Ascending aorta (tissue), 2 donors: Measurements from ENCODE around the gene INTS2. TPM values are rescaled to one million over a fixed set of nuclear protein-coding genes. Genes with fewer than 3 reads are reported as not detected.

Source experiments
- DNase-seq, 2 donors: peaks; one replicate each; pipeline ENCODE4 v3.0.0-alpha.2; 2019; ENCODE audit warnings: low spot score in 2 of 2
- H3K27ac ChIP-seq, 2 donors: fragments of 200-600 bp; sonication (generic); one replicate each; pipeline ENCODE4 v1.5.1; 2016 to 2017; ENCODE audit warnings: mild to moderate bottlenecking in 1 of 2
- H3K27me3 ChIP-seq: fragments of 200-600 bp; sonication (generic); one replicate; pipeline ENCODE4 v1.5.1; 2017
- H3K36me3 ChIP-seq, 2 donors: fragments of 200-600 bp; sonication (generic); one replicate each; pipeline ENCODE4 v1.5.1; 2016
- H3K4me1 ChIP-seq, 2 donors: fragments of 200-600 bp; sonication (generic); one replicate each; pipeline ENCODE4 v1.5.1; 2016 to 2017; ENCODE audit warnings: mild to moderate bottlenecking in 1 of 2
- H3K4me3 ChIP-seq, 2 donors: fragments of 200-600 bp; sonication (generic); one replicate each; pipeline ENCODE4 v1.5.1; 2016 to 2017; ENCODE audit warnings: mild to moderate bottlenecking in 1 of 2
- H3K9me3 ChIP-seq, 2 donors: fragments of 200-600 bp; sonication (generic); one replicate each; pipeline ENCODE4 v1.5.1; 2016
- CTCF ChIP-seq, 3 experiments: fragments of 200-600 bp in 2 of 3; fragments of 450-650 bp in 1 of 3; sonication (generic) in 2 of 3; IDR thresholded peaks; one replicate each; pipeline ENCODE4 v1.5.1; 2016 to 2019; ENCODE audit warnings: antibody characterized with exemption in 3 of 3, mild to moderate bottlenecking in 1 of 3, moderate library complexity in 1 of 3
- intact Hi-C: fragments of 100-400 bp; cut with DNase I; formaldehyde crosslinking; loops from one replicate; pipeline ENCODE4 v1.15.1; 2023
- total RNA-seq: library from RNA; depleted of rRNA; stranded (reverse); fragments of >200 nt; gene quantifications from one replicate; pipeline ENCODE4 v1.1.0, GENCODE V29; 2016

The INTS2 gene
- total RNA-seq, 1 donor from 2014 or later: 2.2 TPM

DNA sequence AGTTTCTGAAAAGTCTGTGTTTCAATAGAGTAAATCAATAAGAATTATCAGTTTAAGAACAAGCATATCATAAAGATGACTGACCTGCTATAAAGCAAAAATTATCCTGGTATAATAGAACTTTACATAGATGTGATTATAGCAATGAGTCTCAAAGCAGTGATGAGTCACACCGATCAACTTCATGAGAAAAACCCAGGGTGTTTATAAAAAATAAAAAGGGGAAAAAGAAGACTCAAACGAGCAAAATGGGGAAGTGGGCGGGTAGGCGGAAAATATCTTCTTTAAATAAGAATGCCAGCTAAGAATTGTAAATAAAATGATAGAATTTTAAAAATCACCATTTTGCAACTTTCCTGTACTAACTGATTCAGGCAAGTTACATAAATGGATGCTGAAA, 111.2 kb downstream of the INTS2 start:
- no peak for DNase-seq
- Histone ChIP-seq H3K9me3 (no peaks in the 10 kb centered on the region), H3K4me1 (no peaks in the 10 kb centered on the region), H3K36me3 (no peaks in the 10 kb centered on the region), H3K4me3 (no peak overlapping the region), H3K27me3 (no peaks in the 10 kb centered on the region), H3K27ac (no peak overlapping the region)
- TF ChIP-seq CTCF (IDR thresholded peaks at IDR 0.05): no peak
- intact Hi-C loops: no loop called here

- Histone ChIP-seq H3K9me3 (no peaks in the 10 kb centered on the region), H3K4me1 (no peaks in the 10 kb centered on the region), H3K36me3 (no peaks in the 10 kb centered on the region), H3K27ac (no peak overlapping the region), H3K4me3 (no peak overlapping the region), H3K27me3 (no peaks in the 10 kb centered on the region)
- no peak for TF ChIP-seq CTCF (IDR thresholded peaks at IDR 0.05)
- no peak for DNase-seq
- intact Hi-C loops: no loop called here
These were observed 111.8 kb downstream of the INTS2 start for GRCh38 chr17:61815863-61816503.

Other genes starting within 250 kb of the INTS2 start
- gene BRIP1, start 64.5 kb downstream of the INTS2 start, total RNA-seq: not detected
- 19.5 TPM for gene MED13, start 137.3 kb upstream of the INTS2 start, total RNA-seq